HG03159 (cell line): ENCODE measurements around the gene KRTAP12-4.
"Not testable (repeated sequence)": the region's sequence is repeated elsewhere in the genome, so short reads cannot be mapped to it uniquely, and the experiment has no call there.

Source experiments
- ATAC-seq: cut with Tn5 transposase; IDR thresholded peaks from one replicate; pipeline ENCODE4 v1.9.1; 2021; ENCODE audit warnings: mild to moderate bottlenecking, moderate library complexity; ENCODE audit not compliant: unreplicated experiment

The KRTAP12-4 gene

DNA sequence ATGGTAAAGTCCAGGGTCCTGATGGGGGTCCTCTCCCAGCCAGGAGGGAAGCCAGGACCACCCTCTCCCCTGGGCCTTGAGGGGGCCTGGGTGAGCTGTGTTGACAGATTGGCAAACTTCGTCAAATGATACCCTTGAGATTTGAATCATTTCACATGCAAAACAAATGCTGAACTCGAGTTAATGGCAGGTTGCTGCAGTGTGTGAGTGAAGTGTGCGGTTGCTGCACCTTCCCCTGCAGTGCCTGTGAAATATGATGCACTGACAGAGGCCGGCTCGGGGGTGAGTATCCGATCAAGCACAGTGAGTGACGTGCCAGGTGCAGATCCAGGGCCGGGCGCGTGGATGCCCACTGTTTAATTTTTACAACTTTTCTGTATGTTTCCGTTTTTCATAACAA lies 33.2 kb upstream of the KRTAP12-4 start:
- no peak for ATAC-seq

GRCh38 chr21:44686843-44687561 lies 32.5 kb upstream of the KRTAP12-4 start:
- ATAC-seq = no peak

- ATAC-seq = no peak
Measured at GRCh38 chr21:44686000-44686781, 31.7 kb upstream of the KRTAP12-4 start.

- ATAC-seq = not testable (repeated sequence)
Measured at GRCh38 chr21:44685050-44685449, 30.6 kb upstream of the KRTAP12-4 start.

DNA sequence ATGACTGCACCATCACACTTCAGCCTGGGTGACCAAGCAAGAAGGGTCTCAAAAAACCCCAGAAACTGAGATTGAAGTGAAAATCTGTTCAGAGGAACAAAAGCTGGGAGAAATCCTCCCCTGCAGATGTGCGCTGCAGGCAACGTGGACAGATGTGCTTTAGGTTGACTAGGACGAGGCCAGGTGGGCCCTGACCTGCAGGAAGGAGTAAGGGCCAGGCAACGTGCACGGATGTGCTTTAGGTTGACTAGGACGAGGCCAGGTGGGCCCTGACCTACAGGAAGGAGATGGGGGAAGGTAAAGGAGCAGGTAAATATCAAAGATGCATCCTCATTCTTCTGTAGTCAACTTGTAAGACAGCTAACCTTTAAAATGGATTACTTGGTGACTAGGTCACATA lies 30.0 kb upstream of the KRTAP12-4 start:
- ATAC-seq = no peak

GRCh38 chr21:44684077-44684476 lies 29.6 kb upstream of the KRTAP12-4 start:
- ATAC-seq = no peak

DNA sequence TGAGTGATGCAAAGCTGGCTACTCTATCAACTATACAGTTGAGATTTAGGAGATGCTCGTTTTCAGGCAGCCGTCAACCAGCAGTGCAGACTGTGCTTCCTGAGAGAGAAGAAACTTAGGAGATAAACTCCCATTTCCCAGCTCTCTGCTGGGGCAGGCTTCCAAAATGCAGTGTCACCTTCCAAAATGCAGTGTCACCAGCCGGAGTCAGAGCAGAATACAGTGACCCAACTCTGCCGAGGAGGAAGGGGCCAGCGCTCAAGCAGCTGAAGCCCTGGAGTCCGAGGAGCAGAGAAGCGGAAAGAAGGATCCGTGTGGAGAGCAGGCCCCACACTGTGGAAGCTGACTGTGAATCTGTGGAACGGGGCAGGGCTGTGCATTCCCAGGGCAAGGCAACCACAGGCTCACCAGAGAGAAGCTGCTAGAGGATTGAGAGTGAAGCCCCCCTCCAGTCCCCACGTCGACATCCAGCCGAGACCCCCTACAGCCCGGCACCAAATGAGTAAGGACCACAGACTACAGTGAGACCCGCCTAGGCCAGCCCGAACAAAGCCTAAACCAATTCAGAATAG lies 28.2 kb upstream of the KRTAP12-4 start:
- ATAC-seq = no peak

DNA sequence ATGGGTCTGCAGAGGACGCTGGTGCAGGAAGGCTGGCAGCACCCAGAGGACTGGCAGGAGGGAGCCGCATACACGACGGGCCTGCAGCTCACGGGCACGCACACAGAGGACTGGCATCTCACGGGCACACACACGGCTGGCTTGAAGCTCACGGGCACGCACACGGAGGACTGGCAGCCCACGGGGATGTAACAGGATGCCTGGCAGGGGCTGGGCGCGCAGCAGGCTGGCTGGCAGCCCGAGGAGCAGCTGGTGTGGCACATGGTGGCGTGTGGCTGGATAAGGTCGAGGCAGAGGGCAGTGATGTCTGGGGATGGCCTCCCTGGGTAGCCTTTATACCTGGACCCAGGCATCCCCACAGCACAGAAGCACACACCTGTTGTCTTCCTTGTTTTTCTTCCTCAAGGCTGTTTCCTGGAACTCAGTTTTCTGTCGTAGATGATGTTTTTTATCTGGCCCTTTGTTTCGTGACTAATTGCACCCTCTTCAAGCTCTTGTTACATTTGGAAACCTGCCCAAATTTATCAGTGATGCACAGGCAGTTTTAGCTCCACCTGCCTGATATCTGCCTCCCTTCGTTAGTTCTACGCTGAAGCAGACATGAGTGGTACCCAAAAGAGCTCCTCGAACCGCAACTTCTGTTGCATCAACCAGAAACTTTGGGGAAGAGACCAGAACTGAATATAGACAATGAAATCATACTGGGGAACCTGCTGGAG lies 27.6 kb upstream of the KRTAP12-4 start, which contains the start of gene KRTAP12-1:
Gene KRTAP12-1, minus strand, starts transcription at position 303 of the 719 bp plus-strand sequence. Its CDS starts 40 bp downstream, at position 263.
- ATAC-seq = no peak

- ATAC-seq = no peak
Measured at GRCh38 chr21:44681152-44681551, 26.7 kb upstream of the KRTAP12-4 start.

DNA sequence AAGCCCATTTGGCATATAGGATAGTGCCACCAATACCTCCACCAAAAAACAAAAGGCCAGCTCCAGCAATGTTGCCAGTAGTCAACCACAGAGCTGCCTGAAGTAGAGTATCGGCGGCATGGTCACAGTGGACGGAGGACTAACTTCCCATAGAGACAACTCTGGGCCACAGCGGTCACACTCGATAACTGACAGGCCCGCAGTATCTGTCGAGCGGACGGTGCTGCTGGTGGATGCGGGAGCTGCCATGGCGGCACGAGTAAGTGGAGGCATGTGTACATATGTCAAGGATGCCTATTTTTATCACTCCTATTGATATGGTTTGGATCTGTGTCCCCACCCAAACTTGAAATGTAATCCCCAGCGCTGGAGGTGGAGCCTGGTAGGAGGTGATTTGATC lies 23.4 kb upstream of the KRTAP12-4 start:
- no peak for ATAC-seq

- ATAC-seq = no peak
Measured at GRCh38 chr21:44671911-44672310, 17.5 kb upstream of the KRTAP12-4 start.

DNA sequence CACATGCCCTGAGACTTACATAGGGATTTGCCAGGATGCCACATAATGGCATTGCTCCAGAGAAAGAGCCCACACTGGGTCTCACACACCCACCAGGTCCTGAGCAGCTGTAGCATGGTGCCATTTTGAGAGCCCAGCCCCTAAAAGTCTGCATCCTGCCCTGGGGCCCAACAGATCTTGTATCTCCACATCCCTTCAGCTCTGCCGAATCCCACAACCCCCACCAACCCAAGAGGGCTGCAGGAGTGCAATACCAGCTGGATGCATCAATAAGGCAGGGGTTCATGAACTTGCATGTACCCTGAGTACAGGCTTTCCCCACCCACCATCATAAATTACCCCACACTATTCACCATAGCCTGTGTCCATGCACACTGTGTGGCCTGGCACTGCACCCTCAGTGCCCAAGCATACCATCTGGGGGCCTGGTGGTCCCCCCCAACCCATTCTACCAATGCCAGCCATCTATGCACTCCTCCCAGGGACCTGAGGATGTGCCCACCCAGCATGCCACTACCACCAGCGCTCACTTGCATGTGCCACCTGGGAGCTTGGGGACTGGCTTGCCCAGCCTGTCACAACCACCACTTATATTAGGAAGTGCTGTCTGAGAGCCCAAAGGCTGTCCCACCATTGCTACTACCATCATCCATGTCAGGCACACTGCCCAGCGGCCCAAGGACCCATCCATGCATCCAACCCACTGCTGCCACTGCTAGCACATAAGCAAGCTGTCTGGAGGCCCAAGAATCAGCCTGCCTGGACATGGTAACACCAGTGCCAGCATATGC lies 16.4 kb upstream of the KRTAP12-4 start:
- no peak for ATAC-seq

DNA sequence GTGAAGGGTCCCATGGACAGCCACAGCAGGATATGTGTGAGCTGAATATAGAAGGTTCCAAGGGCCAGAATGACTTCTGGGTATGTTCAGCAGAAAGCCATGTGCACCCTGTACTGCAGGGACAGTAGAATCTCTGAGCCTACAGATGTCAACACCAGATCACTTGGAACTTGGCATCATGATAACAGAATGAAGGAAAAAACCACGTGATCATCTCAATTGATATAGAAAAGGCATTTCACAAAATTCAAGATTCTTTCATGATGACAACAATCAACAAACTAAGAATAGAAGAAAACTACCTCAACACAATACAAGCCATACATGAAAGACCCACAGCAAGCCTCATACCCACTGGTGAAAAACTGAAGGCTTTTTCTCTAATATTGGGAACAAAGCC lies 13.2 kb upstream of the KRTAP12-4 start:
- ATAC-seq = no peak

DNA sequence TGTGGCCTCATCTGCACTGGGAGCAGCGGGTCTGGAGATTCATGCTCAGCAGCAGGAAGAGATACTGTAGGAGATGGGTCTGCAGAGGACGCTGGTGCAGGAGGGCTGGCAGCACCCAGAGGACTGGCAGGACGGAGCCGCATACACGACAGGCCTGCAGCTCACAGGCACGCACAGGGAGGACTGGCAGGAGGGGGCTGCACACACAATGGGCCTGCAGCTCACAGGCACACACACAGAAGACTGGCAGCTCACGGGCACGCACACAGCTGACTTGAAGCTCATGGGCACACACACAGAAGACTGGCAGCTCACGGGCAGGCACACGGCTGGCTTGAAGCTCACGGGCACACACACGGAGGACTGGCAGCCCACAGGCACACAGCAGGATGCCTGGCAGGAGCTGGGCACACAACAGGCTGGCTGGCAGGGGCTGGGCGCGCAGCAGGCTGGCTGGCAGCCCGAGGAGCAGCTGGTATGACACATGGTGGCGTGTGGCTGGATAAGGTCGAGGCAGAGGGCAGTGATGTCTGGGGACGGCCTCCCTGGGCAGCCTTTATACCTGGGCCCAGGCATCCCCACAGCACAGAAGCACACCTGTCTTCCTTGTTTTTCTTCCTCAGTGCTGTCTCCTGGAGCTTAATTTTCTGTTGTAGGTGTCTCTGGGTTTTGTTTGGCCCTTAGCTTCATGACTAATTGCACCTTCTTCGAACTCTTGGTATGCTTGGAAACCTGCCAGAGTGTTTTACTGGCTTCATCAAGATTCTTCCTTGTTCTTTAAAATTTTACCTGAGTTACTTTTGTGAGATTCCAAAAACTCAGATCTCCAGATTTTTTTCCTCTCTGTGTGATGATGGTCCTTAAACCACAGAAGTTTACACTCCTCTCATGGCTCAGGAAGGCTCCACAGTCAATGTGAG lies 12.2 kb upstream of the KRTAP12-4 start, which contains the start of gene KRTAP12-2:
Gene KRTAP12-2, minus strand, starts transcription at position 527 of the 920 bp plus-strand sequence. Its CDS starts 41 bp downstream, at position 486.
- ATAC-seq = no peak

GRCh38 chr21:44664691-44665090 lies 10.2 kb upstream of the KRTAP12-4 start:
- no peak for ATAC-seq

GRCh38 chr21:44661567-44661966 lies 7.1 kb upstream of the KRTAP12-4 start:
- not testable (repeated sequence) for ATAC-seq

DNA sequence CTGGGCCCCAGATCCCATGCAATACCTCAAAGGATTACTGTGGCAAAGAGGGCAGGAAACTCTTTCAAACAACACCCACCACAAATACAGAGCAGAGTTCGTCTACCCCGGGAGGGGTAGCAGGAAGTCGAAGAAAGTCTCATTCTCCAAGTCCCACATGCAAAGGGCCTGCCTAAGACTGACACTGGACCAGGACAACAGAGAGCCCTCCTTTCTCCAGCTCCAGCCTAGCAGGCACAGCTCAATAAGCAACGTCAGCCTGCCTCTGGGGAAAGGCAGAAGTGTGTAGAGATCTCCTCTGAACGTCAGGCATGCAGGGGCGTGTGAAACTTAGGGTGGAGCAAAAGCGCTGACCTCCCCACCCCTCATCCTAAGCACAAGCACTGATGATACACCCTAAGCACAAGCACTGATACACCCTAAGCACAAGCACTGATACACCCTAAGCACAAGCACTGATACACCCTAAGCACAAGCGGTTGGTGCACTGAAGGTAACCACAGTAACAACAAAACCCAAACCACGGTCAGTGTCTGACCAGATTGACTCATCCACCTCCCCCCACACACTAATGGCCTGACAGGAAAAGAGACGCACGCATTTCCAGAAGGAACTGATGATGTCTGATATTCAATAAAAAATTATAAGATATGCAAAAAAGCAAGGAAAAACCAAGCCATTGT lies 4.6 kb upstream of the KRTAP12-4 start:
- ATAC-seq = no peak

DNA sequence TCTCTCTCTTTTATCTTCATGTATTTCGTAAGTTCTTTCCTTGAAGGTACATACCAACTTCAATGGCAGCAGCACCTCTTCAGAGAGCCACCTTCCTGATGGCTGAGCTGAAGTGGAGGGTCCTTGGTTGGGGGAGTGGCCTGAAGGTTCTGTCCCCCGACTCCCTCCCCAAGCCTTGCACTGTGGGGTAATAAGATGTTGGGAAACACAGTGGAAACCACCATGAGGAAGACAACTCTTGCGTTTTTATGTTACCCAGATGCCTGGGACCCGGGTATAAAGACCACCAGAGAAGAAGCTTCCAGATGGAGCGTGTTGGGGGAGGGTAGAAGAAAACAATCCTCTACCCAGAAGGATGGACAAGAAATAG lies 4.1 kb upstream of the KRTAP12-4 start:
- no peak for ATAC-seq
